Ishikawa (cell line): ENCODE measurements around the gene MYO9B.

Source experiments
- EGR1 ChIP-seq: IDR thresholded peaks from 2 replicates; pipeline ENCODE4 v1.6.1; 2012
- EP300 ChIP-seq: IDR thresholded peaks from 2 replicates; pipeline ENCODE4 v1.6.1; 2012; ENCODE audit warnings: borderline replicate concordance
- MAX ChIP-seq: IDR thresholded peaks from 2 replicates; pipeline ENCODE4 v1.6.1; 2012
- REST ChIP-seq: IDR thresholded peaks from 2 replicates; pipeline ENCODE4 v1.6.1; 2012; ENCODE audit warnings: low read depth, mild to moderate bottlenecking
- TAF1 ChIP-seq: IDR thresholded peaks from 2 replicates; pipeline ENCODE4 v1.6.1; 2012; ENCODE audit warnings: low read depth, mild to moderate bottlenecking
- TCF12 ChIP-seq: IDR thresholded peaks from 2 replicates; pipeline ENCODE4 v1.6.1; 2012; ENCODE audit warnings: low read depth
- TEAD4 ChIP-seq: IDR thresholded peaks from 2 replicates; pipeline ENCODE4 v1.6.1; 2012
- USF1 ChIP-seq: IDR thresholded peaks from 2 replicates; pipeline ENCODE4 v1.6.1; 2012
- YY1 ChIP-seq: IDR thresholded peaks from 2 replicates; pipeline ENCODE4 v1.6.1; 2012; ENCODE audit warnings: low read depth

- no peak; the same call in 1 of the 2 replicates for TF ChIP-seq YY1
- no peak for TF ChIP-seq EGR1
- no peak for TF ChIP-seq TCF12
- TF ChIP-seq REST, result no peak
- TF ChIP-seq MAX, result no peak
- TF ChIP-seq TAF1, result 0 out of 2 replicates have a peak, but pooled peaks have one; percentile 15
- TF ChIP-seq USF1, result no peak
- no peak for TF ChIP-seq EP300
- no peak for TF ChIP-seq TEAD4
Measured at GRCh38 chr19:17243830-17244617, 168.4 kb downstream of the MYO9B start.
